H1 (cell line): ENCODE measurements around the gene PRDM15. TPM values are rescaled to one million over a fixed set of nuclear protein-coding genes. Genes with fewer than 3 reads are reported as not detected.

Source experiments
- CTCF ChIA-PET: fragments of 300-600 bp; sonication (Branson Sonifier 250); formaldehyde crosslinking; loops from one replicate; lab custom pipeline; 2021; ENCODE audit not compliant: partially characterized antibody; lab: Charles Lee
- POLR2A ChIA-PET: fragments of 300-600 bp; sonication (Branson Sonifier 250); formaldehyde crosslinking; loops from one replicate; lab custom pipeline; 2021; ENCODE audit warnings: inconsistent platforms; ENCODE audit not compliant: partially characterized antibody; lab: Charles Lee
- DNase-seq, 2 experiments: peaks; one replicate each; pipeline versions ENCODE4 v3.0.0 to v3.0.0-alpha.2; 2010 to 2022; ENCODE audit warnings: low spot score in 2 of 2, low read depth in 1 of 2, mixed read lengths in 1 of 2
- FAIRE-seq: peaks from 2 replicates; lab custom pipeline; 2011; peaks lifted over from hg19 to GRCh38; lab: Jason Lieb, UNC
- H2AFZ ChIP-seq: 2 replicates; pipeline ENCODE4 v1.8.1; 2012; ENCODE audit warnings: low read length, inconsistent platforms
- H2AK5ac ChIP-seq: 2 replicates; pipeline ENCODE4 v1.6.1; 2013; ENCODE audit warnings: low read depth, low read length
- H2BK120ac ChIP-seq: replicated peaks from 2 replicates; pipeline ENCODE3; 2013; ENCODE audit warnings: low read depth, low read length, inconsistent platforms
- H2BK12ac ChIP-seq: 2 replicates; pipeline ENCODE4 v1.6.1; 2013; ENCODE audit warnings: low read depth, low read length
- H2BK15ac ChIP-seq: 2 replicates; pipeline ENCODE4 v1.6.1; 2013; ENCODE audit warnings: low read length
- H2BK20ac ChIP-seq: 2 replicates; pipeline ENCODE4 v1.6.1; 2013; ENCODE audit warnings: low read length
- H2BK5ac ChIP-seq: 2 replicates; pipeline ENCODE4 v1.6.1; 2013; ENCODE audit warnings: low read depth, low read length
- H3K14ac ChIP-seq: 2 replicates; pipeline ENCODE4 v1.6.1; 2013; ENCODE audit warnings: inconsistent platforms; ENCODE audit not compliant: insufficient read length
- H3K18ac ChIP-seq: 2 replicates; pipeline ENCODE4 v1.6.1; 2013; ENCODE audit warnings: low read length; ENCODE audit errors: extremely low read depth
- H3K23ac ChIP-seq: 2 replicates; pipeline ENCODE4 v1.6.1; 2013; ENCODE audit warnings: inconsistent platforms; ENCODE audit not compliant: insufficient read length
- H3K23me2 ChIP-seq: 2 replicates; pipeline ENCODE4 v1.6.1; 2013; ENCODE audit warnings: low read depth, low read length
- H3K27ac ChIP-seq: 2 replicates; pipeline ENCODE4 v1.6.1; 2011; ENCODE audit warnings: low read depth, low read length, inconsistent platforms
- H3K27me3 ChIP-seq, 4 experiments: replicated peaks in 1 of 4; 1 replicate in 1 of 4; 2 replicates in 3 of 4; pipeline versions ENCODE4 v1.6.1 to v1.8.1; 2011 to 2013; ENCODE audit warnings: low read length in 3 of 4, mild to moderate bottlenecking in 3 of 4, inconsistent platforms in 2 of 4, mixed read lengths in 2 of 4, moderate library complexity in 1 of 4; ENCODE audit not compliant: control insufficient read depth in 3 of 4, insufficient read depth in 3 of 4; ENCODE audit errors: extremely low read depth in 1 of 4
- H3K36me3 ChIP-seq, 4 experiments: 2 replicates each; pipeline versions ENCODE4 v1.6.1 to v1.8.1; 2011 to 2013; ENCODE audit warnings: mild to moderate bottlenecking in 4 of 4, low read length in 3 of 4, moderate library complexity in 2 of 4, control low read depth in 1 of 4, inconsistent platforms in 1 of 4; ENCODE audit not compliant: insufficient read depth in 4 of 4, control insufficient read depth in 2 of 4
- H3K4ac ChIP-seq: replicated peaks from 2 replicates; pipeline ENCODE3; 2013; ENCODE audit warnings: low read length, low read depth, mixed read lengths, inconsistent platforms; ENCODE audit not compliant: insufficient read length
- H3K4me1 ChIP-seq, 4 experiments: replicated peaks in 1 of 4; 1 replicate in 1 of 4; 2 replicates in 3 of 4; pipeline versions ENCODE4 v1.6.1 to v1.8.1; 2011 to 2013; ENCODE audit warnings: low read length in 3 of 4, inconsistent platforms in 2 of 4, mixed read lengths in 1 of 4; ENCODE audit not compliant: insufficient read depth in 4 of 4, control insufficient read depth in 3 of 4
- H3K4me2 ChIP-seq, 2 experiments: 2 replicates each; pipeline versions ENCODE4 v1.6.1 to v1.8.1; 2011 to 2013; ENCODE audit warnings: low read depth in 2 of 2, low read length in 2 of 2, control low read depth in 1 of 2, inconsistent platforms in 1 of 2, mild to moderate bottlenecking in 1 of 2; ENCODE audit not compliant: insufficient read depth in 1 of 2
- H3K4me3 ChIP-seq, 4 experiments: fragments of 200-600, 300-600 bp in 1 of 4; sonication (generic), shearing (Covaris generic), sonication (Bioruptor Twin) in 1 of 4; 2 replicates each; pipeline versions ENCODE4 v1.5.1 to v1.8.1; 2011 to 2016; ENCODE audit warnings: low read length in 4 of 4, low read depth in 3 of 4, control low read depth in 2 of 4, inconsistent platforms in 2 of 4, mild to moderate bottlenecking in 2 of 4, mixed read lengths in 1 of 4, moderate library complexity in 1 of 4; ENCODE audit not compliant: insufficient read depth in 2 of 4; ENCODE audit errors: extremely low read depth in 1 of 4
- H3K56ac ChIP-seq: replicated peaks from 2 replicates; pipeline ENCODE3; 2013; ENCODE audit warnings: low read depth, mild to moderate bottlenecking, mixed read lengths, low read length, inconsistent platforms; ENCODE audit not compliant: insufficient read length
- H3K79me1 ChIP-seq: 2 replicates; pipeline ENCODE4 v1.6.1; 2013; ENCODE audit warnings: low read depth, low read length, control low read depth
- H3K79me2 ChIP-seq, 2 experiments: 2 replicates each; pipeline versions ENCODE4 v1.6.1 to v1.8.1; 2012 to 2013; ENCODE audit warnings: low read length in 2 of 2, mild to moderate bottlenecking in 2 of 2, inconsistent platforms in 1 of 2; ENCODE audit not compliant: insufficient read depth in 2 of 2, control insufficient read depth in 1 of 2
- H3K9ac ChIP-seq, 4 experiments: replicated peaks in 1 of 4; 1 replicate in 1 of 4; 2 replicates in 3 of 4; pipeline versions ENCODE4 v1.6.1 to v1.8.1; 2011 to 2013; ENCODE audit warnings: low read depth in 3 of 4, low read length in 3 of 4, control low read depth in 2 of 4, mild to moderate bottlenecking in 2 of 4, moderate library complexity in 2 of 4, inconsistent platforms in 1 of 4; ENCODE audit errors: extremely low read depth in 1 of 4
- H3K9me3 ChIP-seq, 2 experiments: 2 replicates each; pipeline versions ENCODE4 v1.6.1 to v1.8.1; 2012 to 2013; ENCODE audit warnings: mild to moderate bottlenecking in 2 of 2, moderate library complexity in 2 of 2, control low read depth in 1 of 2, inconsistent platforms in 1 of 2, low read depth in 1 of 2, low read length in 1 of 2, mixed read lengths in 1 of 2; ENCODE audit not compliant: insufficient read depth in 2 of 2
- H4K20me1 ChIP-seq, 2 experiments: replicated peaks in 1 of 2; 2 replicates each; pipeline versions ENCODE3 to v1.8.1; 2011 to 2013; ENCODE audit warnings: inconsistent platforms in 2 of 2, low read length in 2 of 2, mild to moderate bottlenecking in 1 of 2; ENCODE audit not compliant: insufficient read depth in 2 of 2, control insufficient read depth in 1 of 2
- H4K5ac ChIP-seq: 2 replicates; pipeline ENCODE4 v1.6.1; 2013; ENCODE audit warnings: low read length, low read depth, mixed read lengths, inconsistent platforms; ENCODE audit not compliant: insufficient read length
- H4K8ac ChIP-seq: 2 replicates; pipeline ENCODE4 v1.8.0; 2013; ENCODE audit warnings: mild to moderate bottlenecking, moderate library complexity, low read length, inconsistent platforms; ENCODE audit not compliant: insufficient read depth; ENCODE audit errors: extremely low read depth
- H4K91ac ChIP-seq: replicated peaks from 2 replicates; pipeline ENCODE3; 2013; ENCODE audit warnings: low read length, mixed read lengths, inconsistent platforms; ENCODE audit not compliant: insufficient read length
- BACH1 ChIP-seq: IDR thresholded peaks from 2 replicates; pipeline ENCODE4 v1.6.1; 2012; ENCODE audit warnings: low read length, improper control_type of control experiment
- BCL11A ChIP-seq, 2 experiments: IDR thresholded peaks; one replicate each; pipeline ENCODE4 v1.6.1; 2011; ENCODE audit warnings: low read depth in 2 of 2, low read length in 2 of 2, mild to moderate bottlenecking in 2 of 2
- CBX8 ChIP-seq: fragments of 300-800, 300-1000 bp; sonication (generic); IDR thresholded peaks from 2 replicates; pipeline ENCODE4 v1.7.1; 2016; ENCODE audit warnings: low read depth, low read length, borderline replicate concordance
- NRF1 ChIP-seq: IDR thresholded peaks from 2 replicates; pipeline ENCODE4 v1.6.1; 2011; ENCODE audit warnings: mild to moderate bottlenecking, low read depth, low read length, improper control_type of control experiment
- TCF12 ChIP-seq: IDR thresholded peaks from 2 replicates; pipeline ENCODE4 v1.6.1; 2011; ENCODE audit warnings: low read depth, mild to moderate bottlenecking, low read length
- ZNF274 ChIP-seq: IDR thresholded peaks from 2 replicates; pipeline ENCODE4 v1.7.0; 2012; ENCODE audit warnings: low read length, borderline replicate concordance; ENCODE audit errors: extremely low read depth
- WGBS, 2 experiments: shearing (Covaris generic) in 1 of 2; methylation state at CpG; one replicate each; pipeline versions ENCODE4 v1.1.6 to v1.1.7; 2013 to 2015; ENCODE audit warnings: low lambda C conversion rate in 2 of 2, mixed read lengths in 2 of 2, inconsistent platforms in 1 of 2, low coverage in 1 of 2, missing lambda C conversion rate in 1 of 2; ENCODE audit not compliant: insufficient replicate concordance in 2 of 2, insufficient coverage in 1 of 2, insufficient read length in 1 of 2; ENCODE audit errors: extremely low coverage in 1 of 2, missing lambda C conversion rate in 1 of 2; 5-methylcytosine and 5-hydroxymethylcytosine counted together
- polyA plus RNA-seq, 7 experiments: library from polyadenylated mRNA; depleted of rRNA in 3 of 7; stranded (reverse) in 5 of 7; unstranded in 2 of 7; fragments of >200 nt in 5 of 7; fragments of 200-250 nt in 2 of 7; gene quantifications; 1 replicate in 5 of 7; 2 replicates in 1 of 7; 4 replicates in 1 of 7; pipeline versions ENCODE4 v1.2.1 to v1.2.3, GENCODE V29; 2011 to 2013; ENCODE audit warnings: missing spikeins in 2 of 7, mixed read lengths in 2 of 7
- total RNA-seq: library from RNA; stranded (reverse); fragmentation: NEBNext Ultra II Directional; extraction: Animal tissue kit (Norgen Biotek cat#: 25700); gene quantifications from 2 replicates; pipeline ENCODE4 v1.2.1, GENCODE V29; 2021

The PRDM15 gene
- total and polyA plus RNA-seq, 2 of the 8 experiments (the other 6 are each of a cell fraction or from before 2014, with no cell fraction given) = 9.7 to 10.5 TPM

DNA sequence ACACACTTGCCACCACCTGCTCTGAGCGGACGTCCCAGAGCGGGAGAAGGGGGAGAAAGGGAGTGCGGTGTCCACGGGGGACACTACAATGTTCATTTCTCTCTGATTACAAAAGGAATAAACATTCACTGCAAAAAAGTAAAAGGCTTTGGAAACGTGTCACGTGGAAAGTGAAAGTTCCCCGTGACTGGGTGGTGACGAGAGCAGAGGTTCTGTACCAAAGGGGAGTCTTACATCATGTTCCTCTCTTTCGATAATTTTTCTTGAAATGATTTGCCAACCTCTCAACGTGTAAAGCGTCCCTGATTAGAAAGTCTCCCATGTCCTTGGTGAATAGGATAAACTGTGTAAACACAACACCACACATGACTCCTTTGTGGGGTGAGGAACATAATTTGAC, 22.0 kb upstream of the PRDM15 start:
- H3K9ac ChIP-seq = no peak overlapping the region
- WGBS, 2 experiments = 90% methylated on average over 12 of the region's 12 CpGs; no CpG with 5 or more reads in 1 of the 2 experiments
- ChIA-PET CTCF (no interaction called here), POLR2A (no interaction called here)
- H3K4me3 ChIP-seq = no peak overlapping the region
- no peak overlapping the region for H3K18ac ChIP-seq
- H2AK5ac ChIP-seq = no peak overlapping the region
- H2BK12ac ChIP-seq = no peak overlapping the region
- TF ChIP-seq NRF1 (no peak), ZNF274 (no peak), CBX8 (no peak), BACH1 (no peak), TCF12 (no peak), BCL11A (IDR thresholded peaks at IDR 0.05; ENCODE audit: low read depth in 2 of 2, low read length in 2 of 2) (no peak)
- H3K79me1 ChIP-seq = no peaks in the 10 kb centered on the region
- no peak overlapping the region for H3K56ac ChIP-seq
- DNase-seq (no peak), FAIRE-seq (no peak)
- no peaks in the 10 kb centered on the region for H3K79me2 ChIP-seq
- no peak overlapping the region for H2BK120ac ChIP-seq
- H4K5ac ChIP-seq = no peak overlapping the region
- H4K91ac ChIP-seq = no peak overlapping the region
- no peak overlapping the region for H3K27ac ChIP-seq
- H2AFZ ChIP-seq = no peak overlapping the region
- no peaks in the 10 kb centered on the region for H3K9me3 ChIP-seq
- no peak overlapping the region for H2BK5ac ChIP-seq
- no peak overlapping the region for H2BK15ac ChIP-seq
- peaks cover 1 to 18% (median 15%) of the 10 kb centered on the region in 4 experiments for H3K4me1 ChIP-seq
- no peaks in the 10 kb centered on the region for H3K23me2 ChIP-seq
- H3K4ac ChIP-seq = no peak overlapping the region
- H2BK20ac ChIP-seq = no peak overlapping the region
- H3K27me3 ChIP-seq = no peaks in the 10 kb centered on the region
- no peaks in the 10 kb centered on the region; a peak in 1 of 8 replicates for H3K36me3 ChIP-seq
- no peak overlapping the region for H3K4me2 ChIP-seq
- H4K20me1 ChIP-seq = no peaks in the 10 kb centered on the region
- no peak overlapping the region for H4K8ac ChIP-seq
- H3K23ac ChIP-seq = no peak overlapping the region
- no peak overlapping the region for H3K14ac ChIP-seq
